Astrocyte (in vitro differentiated cells and primary cell): ENCODE data around the gene C1D. TPM values are rescaled to one million over a fixed set of nuclear protein-coding genes. Genes with fewer than 3 reads are reported as not detected.

Experiments used
- DNase-seq: peaks from one replicate; pipeline ENCODE4 v3.0.0-alpha.2; 2010; ENCODE audit warnings: low read depth
- FAIRE-seq: peaks from 2 replicates; lab custom pipeline; 2011; peaks lifted over from hg19 to GRCh38; lab: Jason Lieb, UNC
- H2AFZ ChIP-seq: 2 replicates; pipeline ENCODE4 v1.6.0; 2012; ENCODE audit warnings: low read depth, low read length, inconsistent platforms
- H3K27ac ChIP-seq: 2 replicates; pipeline ENCODE4 v1.5.1; 2011; ENCODE audit warnings: low read depth, low read length, inconsistent platforms
- H3K27me3 ChIP-seq: 2 replicates; pipeline ENCODE4 v1.6.0; 2011; ENCODE audit warnings: low read length, inconsistent platforms; ENCODE audit not compliant: insufficient read depth
- H3K36me3 ChIP-seq: 2 replicates; pipeline ENCODE4 v1.5.1; 2011; ENCODE audit warnings: low read length, inconsistent platforms; ENCODE audit not compliant: insufficient read depth
- H3K4me1 ChIP-seq: 2 replicates; pipeline ENCODE4 v1.5.1; 2011; ENCODE audit warnings: low read length, inconsistent platforms; ENCODE audit not compliant: insufficient read depth
- H3K4me2 ChIP-seq: 2 replicates; pipeline ENCODE4 v1.6.0; 2012; ENCODE audit warnings: low read length, inconsistent platforms
- H3K4me3 ChIP-seq: 2 replicates; pipeline ENCODE4 v1.5.1; 2011; ENCODE audit warnings: low read depth, mild to moderate bottlenecking, low read length, inconsistent platforms; ENCODE audit not compliant: insufficient read depth
- H3K79me2 ChIP-seq: 2 replicates; pipeline ENCODE4 v1.6.0; 2012; ENCODE audit warnings: mild to moderate bottlenecking, low read length, inconsistent platforms; ENCODE audit not compliant: insufficient read depth
- H3K9ac ChIP-seq: 2 replicates; pipeline ENCODE4 v1.6.0; 2012; ENCODE audit warnings: mild to moderate bottlenecking, low read length, inconsistent platforms
- H3K9me3 ChIP-seq: 2 replicates; pipeline ENCODE4 v1.5.1; 2012; ENCODE audit warnings: low read depth, mild to moderate bottlenecking, low read length, inconsistent platforms; ENCODE audit not compliant: insufficient read depth
- H4K20me1 ChIP-seq: 2 replicates; pipeline ENCODE4 v1.6.0; 2012; ENCODE audit warnings: low read length, inconsistent platforms; ENCODE audit not compliant: insufficient read depth
- H3K27ac Mint-ChIP-seq: one replicate; pipeline ENCODE4 v1.8.0; 2021; ENCODE audit warnings: mild to moderate bottlenecking, mixed read lengths; ENCODE audit not compliant: unreplicated experiment
- H3K27me3 Mint-ChIP-seq: one replicate; pipeline ENCODE4 v1.8.0; 2021; ENCODE audit warnings: low read depth, mixed read lengths; ENCODE audit not compliant: unreplicated experiment
- H3K36me3 Mint-ChIP-seq: one replicate; pipeline ENCODE4 v1.8.0; 2021; ENCODE audit warnings: low read depth, mixed read lengths; ENCODE audit not compliant: unreplicated experiment
- H3K4me1 Mint-ChIP-seq: one replicate; pipeline ENCODE4 v1.8.0; 2021; ENCODE audit warnings: low read depth, mixed read lengths; ENCODE audit not compliant: unreplicated experiment
- H3K4me3 Mint-ChIP-seq: one replicate; pipeline ENCODE4 v1.8.0; 2021; ENCODE audit warnings: mild to moderate bottlenecking, moderate library complexity, mixed read lengths; ENCODE audit not compliant: unreplicated experiment
- H3K9me3 Mint-ChIP-seq: one replicate; pipeline ENCODE4 v1.8.0; 2021; ENCODE audit warnings: mild to moderate bottlenecking, mixed read lengths; ENCODE audit not compliant: unreplicated experiment
- EZH2 ChIP-seq: IDR thresholded peaks from 2 replicates; pipeline ENCODE4 v1.6.1; 2012; ENCODE audit warnings: mild to moderate bottlenecking, low read length, inconsistent platforms; ENCODE audit not compliant: insufficient read depth
- total RNA-seq: library from RNA; stranded (reverse); gene quantifications from 2 replicates; pipeline ENCODE4 v1.2.1, GENCODE V29; 2021
- TF ChIP-seq, protein P1 (sequence below): IDR thresholded peaks from 2 replicates; pipeline ENCODE4 v1.5.1; 2011; ENCODE audit warnings: low read depth, mild to moderate bottlenecking, inconsistent platforms, low read length, moderate library complexity; ENCODE audit not compliant: insufficient read depth

Gene C1D
- total RNA-seq, 1 donor from 2014 or later, result 21.8 TPM

DNA sequence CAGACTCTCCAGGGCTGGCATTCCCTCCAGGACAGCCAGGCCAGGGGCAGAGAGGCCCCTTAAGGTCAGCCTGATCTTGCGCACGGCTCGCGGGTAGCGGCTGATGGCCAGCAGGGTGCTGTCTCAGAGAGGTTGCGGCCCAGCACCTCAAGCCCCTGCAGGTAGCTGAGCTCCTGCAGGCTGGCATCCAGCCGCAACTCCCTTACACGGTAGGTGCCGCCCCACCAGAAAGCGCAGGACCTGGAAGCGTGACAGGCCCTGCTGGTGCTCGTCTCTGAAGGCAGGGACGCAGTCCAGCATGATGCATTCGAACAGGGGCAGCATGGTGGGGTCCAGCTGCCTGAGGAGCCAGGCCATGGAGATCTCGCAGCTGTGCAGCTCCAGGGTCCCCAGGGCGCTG is 38.9 kb downstream of the C1D start:
- Histone ChIP-seq H3K27me3 (no peaks in the 10 kb centered on the region), H4K20me1 (no peaks in the 10 kb centered on the region), H3K27ac (no peak overlapping the region), H3K4me1 (no peaks in the 10 kb centered on the region), H2AFZ (no peak overlapping the region), H3K79me2 (no peaks in the 10 kb centered on the region), H3K9me3 (no peaks in the 10 kb centered on the region), H3K9ac (no peak overlapping the region), H3K36me3 (no peaks in the 10 kb centered on the region), H3K4me2 (no peak overlapping the region), H3K4me3 (no peak overlapping the region)
- Mint-ChIP-seq H3K4me1 (no peaks in the 10 kb centered on the region), H3K4me3 (no peak overlapping the region), H3K9me3 (no peaks in the 10 kb centered on the region), H3K27ac (no peak overlapping the region), H3K27me3 (peaks cover 4% of the 10 kb centered on the region), H3K36me3 (no peaks in the 10 kb centered on the region)
- DNase-seq (no peak), FAIRE-seq (no peak)
- no peak for TF ChIP-seq EZH2
- TF ChIP-seq, protein P1, sequence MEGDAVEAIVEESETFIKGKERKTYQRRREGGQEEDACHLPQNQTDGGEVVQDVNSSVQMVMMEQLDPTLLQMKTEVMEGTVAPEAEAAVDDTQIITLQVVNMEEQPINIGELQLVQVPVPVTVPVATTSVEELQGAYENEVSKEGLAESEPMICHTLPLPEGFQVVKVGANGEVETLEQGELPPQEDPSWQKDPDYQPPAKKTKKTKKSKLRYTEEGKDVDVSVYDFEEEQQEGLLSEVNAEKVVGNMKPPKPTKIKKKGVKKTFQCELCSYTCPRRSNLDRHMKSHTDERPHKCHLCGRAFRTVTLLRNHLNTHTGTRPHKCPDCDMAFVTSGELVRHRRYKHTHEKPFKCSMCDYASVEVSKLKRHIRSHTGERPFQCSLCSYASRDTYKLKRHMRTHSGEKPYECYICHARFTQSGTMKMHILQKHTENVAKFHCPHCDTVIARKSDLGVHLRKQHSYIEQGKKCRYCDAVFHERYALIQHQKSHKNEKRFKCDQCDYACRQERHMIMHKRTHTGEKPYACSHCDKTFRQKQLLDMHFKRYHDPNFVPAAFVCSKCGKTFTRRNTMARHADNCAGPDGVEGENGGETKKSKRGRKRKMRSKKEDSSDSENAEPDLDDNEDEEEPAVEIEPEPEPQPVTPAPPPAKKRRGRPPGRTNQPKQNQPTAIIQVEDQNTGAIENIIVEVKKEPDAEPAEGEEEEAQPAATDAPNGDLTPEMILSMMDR, result no peak

DNA sequence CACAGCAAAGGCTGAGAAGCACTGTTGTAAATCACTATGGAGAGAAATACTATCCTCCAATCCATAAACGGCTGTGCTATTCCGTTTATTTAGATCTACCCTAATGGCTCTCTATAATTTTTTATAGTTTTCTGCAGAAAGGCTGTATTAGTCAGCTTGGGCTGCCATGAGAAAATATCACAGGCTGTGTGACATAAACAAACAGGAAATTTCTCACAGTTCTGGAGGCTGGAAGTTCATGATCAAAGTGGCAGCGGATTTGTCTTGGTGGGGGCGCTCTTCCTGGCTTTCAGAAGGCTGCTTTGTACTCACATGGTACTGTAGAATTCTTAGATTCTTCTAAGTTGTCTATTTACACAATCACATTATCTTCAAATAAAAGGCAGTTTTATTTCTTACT is 44.1 kb downstream of the C1D start:
- no peaks in the 10 kb centered on the region for H3K4me1 ChIP-seq
- no peak overlapping the region for H3K27ac ChIP-seq
- Mint-ChIP-seq H3K27ac (no peak overlapping the region), H3K27me3 (peaks cover 8% of the 10 kb centered on the region), H3K36me3 (no peaks in the 10 kb centered on the region), H3K4me1 (no peaks in the 10 kb centered on the region), H3K9me3 (peaks cover 7% of the 10 kb centered on the region), H3K4me3 (no peak overlapping the region)
- DNase-seq (no peak), FAIRE-seq (no peak)
- no peaks in the 10 kb centered on the region for H3K36me3 ChIP-seq
- H3K27me3 ChIP-seq, result no peaks in the 10 kb centered on the region
- no peaks in the 10 kb centered on the region for H3K9me3 ChIP-seq
- H3K9ac ChIP-seq, result no peak overlapping the region
- no peak overlapping the region for H2AFZ ChIP-seq
- H3K79me2 ChIP-seq, result no peaks in the 10 kb centered on the region
- H3K4me3 ChIP-seq, result no peak overlapping the region
- TF ChIP-seq, protein P1, result no peak
- no peak for TF ChIP-seq EZH2
- H4K20me1 ChIP-seq, result no peaks in the 10 kb centered on the region
- no peak overlapping the region for H3K4me2 ChIP-seq

DNA sequence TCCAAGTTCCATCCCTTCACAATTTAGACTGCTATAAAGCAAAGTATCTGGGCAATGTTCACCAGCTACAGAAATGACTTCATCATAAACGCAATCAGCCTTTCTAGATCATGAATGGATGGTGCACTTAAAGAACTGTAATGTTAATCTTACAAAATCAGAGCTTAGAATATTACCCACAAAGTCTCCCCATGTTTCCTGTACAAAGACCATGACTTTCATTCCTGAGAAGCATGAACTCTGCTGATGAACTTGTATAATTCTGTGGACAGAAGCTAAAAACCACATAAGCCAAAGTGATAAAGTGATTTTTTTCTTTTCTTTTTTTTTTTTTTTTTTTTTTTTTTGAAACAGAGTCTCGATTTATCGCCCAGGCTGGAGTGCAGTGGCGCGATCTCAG is 53.3 kb downstream of the C1D start:
- DNase-seq, result no peak
- Histone ChIP-seq H4K20me1 (no peaks in the 10 kb centered on the region), H3K36me3 (no peaks in the 10 kb centered on the region), H3K27me3 (no peaks in the 10 kb centered on the region), H2AFZ (no peak overlapping the region), H3K4me3 (no peak overlapping the region), H3K4me1 (no peaks in the 10 kb centered on the region), H3K79me2 (no peaks in the 10 kb centered on the region), H3K9ac (no peak overlapping the region), H3K9me3 (no peaks in the 10 kb centered on the region), H3K4me2 (no peak overlapping the region), H3K27ac (no peak overlapping the region)
- Mint-ChIP-seq H3K4me1 (no peaks in the 10 kb centered on the region), H3K36me3 (no peaks in the 10 kb centered on the region), H3K9me3 (no peaks in the 10 kb centered on the region), H3K27ac (no peak overlapping the region), H3K4me3 (no peak overlapping the region), H3K27me3 (peaks cover 4% of the 10 kb centered on the region)
- no peak for TF ChIP-seq EZH2
- TF ChIP-seq, protein P1, result no peak
- no peak for FAIRE-seq
